RWPE1 (cell line): ENCODE results near the gene ZNF778.
"Not testable (repeated sequence)": the region's sequence is repeated elsewhere in the genome, so short reads cannot be mapped to it uniquely, and the experiment has no call there.

Experiments
- CTCF ChIA-PET: fragments of 350-600 bp; sonication (Branson Sonifier 250); formaldehyde crosslinking; extraction: SDS; loops from one replicate; lab custom pipeline; 2021; lab: Yijun Ruan, JAX
- POLR2A ChIA-PET: fragments of 400-600 bp; formaldehyde crosslinking; extraction: SDS; loops from one replicate; lab custom pipeline; 2020; ENCODE audit warnings: antibody characterized with exemption; ENCODE audit not compliant: low non-redundant PET; lab: Yijun Ruan, JAX
- DNase-seq: peaks from one replicate; pipeline ENCODE4 v3.0.0; 2012; ENCODE audit warnings: low spot score
- H3K27ac ChIP-seq: fragments of 450-650 bp; 2 replicates; pipeline ENCODE4 v1.5.1; 2017
- TF ChIP-seq, protein P1 (sequence below): fragments of 450-650 bp; conservative IDR thresholded peaks from 2 replicates; pipeline ENCODE4 v1.5.1; 2017; ENCODE audit warnings: low read depth, mild to moderate bottlenecking

Gene ZNF778

DNA sequence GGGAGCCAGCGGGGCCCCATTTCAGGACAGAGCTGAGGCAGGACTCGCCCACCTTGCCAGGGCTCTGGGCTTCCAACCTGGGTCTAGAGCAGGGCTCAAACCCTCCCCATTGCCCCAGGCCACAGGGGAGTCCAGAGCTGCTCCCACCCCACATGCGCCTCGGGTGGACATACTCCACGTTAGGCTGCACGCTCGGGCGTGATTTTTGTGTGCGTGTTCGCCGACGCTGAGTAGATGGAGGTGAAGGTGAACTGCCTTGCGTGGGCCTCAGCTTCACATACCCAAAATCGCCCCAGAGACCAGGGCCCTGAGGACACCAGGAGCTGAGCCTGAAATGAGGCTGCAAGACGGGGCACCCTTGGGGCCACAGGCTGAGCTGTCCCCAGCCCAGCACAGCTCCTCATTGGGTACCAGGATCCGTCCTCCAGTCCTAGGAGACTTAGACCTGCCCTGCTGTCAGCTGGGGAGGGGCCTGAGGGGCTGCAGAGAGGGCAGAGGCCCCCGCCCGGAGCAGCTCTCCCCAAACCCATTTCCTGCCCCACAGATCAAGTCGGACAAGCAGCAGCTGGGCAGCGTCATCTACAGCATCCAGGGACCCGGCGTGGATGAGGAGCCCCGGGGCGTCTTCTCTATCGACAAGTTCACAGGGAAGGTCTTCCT, 37.7 kb upstream of the ZNF778 start:
- no peak for DNase-seq
- POLR2A ChIA-PET = no interaction called here
- no peak overlapping the region for H3K27ac ChIP-seq
- CTCF ChIA-PET = no interaction called here
- TF ChIP-seq, protein P1, sequence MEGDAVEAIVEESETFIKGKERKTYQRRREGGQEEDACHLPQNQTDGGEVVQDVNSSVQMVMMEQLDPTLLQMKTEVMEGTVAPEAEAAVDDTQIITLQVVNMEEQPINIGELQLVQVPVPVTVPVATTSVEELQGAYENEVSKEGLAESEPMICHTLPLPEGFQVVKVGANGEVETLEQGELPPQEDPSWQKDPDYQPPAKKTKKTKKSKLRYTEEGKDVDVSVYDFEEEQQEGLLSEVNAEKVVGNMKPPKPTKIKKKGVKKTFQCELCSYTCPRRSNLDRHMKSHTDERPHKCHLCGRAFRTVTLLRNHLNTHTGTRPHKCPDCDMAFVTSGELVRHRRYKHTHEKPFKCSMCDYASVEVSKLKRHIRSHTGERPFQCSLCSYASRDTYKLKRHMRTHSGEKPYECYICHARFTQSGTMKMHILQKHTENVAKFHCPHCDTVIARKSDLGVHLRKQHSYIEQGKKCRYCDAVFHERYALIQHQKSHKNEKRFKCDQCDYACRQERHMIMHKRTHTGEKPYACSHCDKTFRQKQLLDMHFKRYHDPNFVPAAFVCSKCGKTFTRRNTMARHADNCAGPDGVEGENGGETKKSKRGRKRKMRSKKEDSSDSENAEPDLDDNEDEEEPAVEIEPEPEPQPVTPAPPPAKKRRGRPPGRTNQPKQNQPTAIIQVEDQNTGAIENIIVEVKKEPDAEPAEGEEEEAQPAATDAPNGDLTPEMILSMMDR = no peak

- CTCF ChIA-PET = no interaction called here
- H3K27ac ChIP-seq = no peak overlapping the region
- DNase-seq = no peak
- POLR2A ChIA-PET = interaction anchor here (0.5 kb wide), 1 partner anchor 41 kb away, joined by 3 read pairs; no protein-coding TSS in a partner anchor
- TF ChIP-seq, protein P1 = no peak
Observed at GRCh38 chr16:89183463-89183862, 34.0 kb upstream of the ZNF778 start.

- no peak overlapping the region for H3K27ac ChIP-seq
- ChIA-PET CTCF (no interaction called here), POLR2A (no interaction called here)
- TF ChIP-seq, protein P1 = no peak
- DNase-seq = no peak
Observed at GRCh38 chr16:89183975-89184676, 33.4 kb upstream of the ZNF778 start.

GRCh38 chr16:89184677-89184932, 32.9 kb upstream of the ZNF778 start:
- CTCF ChIA-PET = no interaction called here

GRCh38 chr16:89184933-89185794, 32.3 kb upstream of the ZNF778 start:
- POLR2A ChIA-PET = no interaction called here
- no peak overlapping the region for H3K27ac ChIP-seq
- CTCF ChIA-PET = interaction anchor here (0.5 to 0.6 kb wide), 2 partner anchors 79 to 1490 kb away, joined by 3 read pairs; no protein-coding TSS in a partner anchor
- no peak for DNase-seq
- TF ChIP-seq, protein P1 = no peak

More at GRCh38 chr16:89184677-89184932, 32.9 kb upstream of the ZNF778 start:
- POLR2A ChIA-PET = no interaction called here
- no peak overlapping the region for H3K27ac ChIP-seq
- TF ChIP-seq, protein P1 = no peak
- DNase-seq = no peak

DNA sequence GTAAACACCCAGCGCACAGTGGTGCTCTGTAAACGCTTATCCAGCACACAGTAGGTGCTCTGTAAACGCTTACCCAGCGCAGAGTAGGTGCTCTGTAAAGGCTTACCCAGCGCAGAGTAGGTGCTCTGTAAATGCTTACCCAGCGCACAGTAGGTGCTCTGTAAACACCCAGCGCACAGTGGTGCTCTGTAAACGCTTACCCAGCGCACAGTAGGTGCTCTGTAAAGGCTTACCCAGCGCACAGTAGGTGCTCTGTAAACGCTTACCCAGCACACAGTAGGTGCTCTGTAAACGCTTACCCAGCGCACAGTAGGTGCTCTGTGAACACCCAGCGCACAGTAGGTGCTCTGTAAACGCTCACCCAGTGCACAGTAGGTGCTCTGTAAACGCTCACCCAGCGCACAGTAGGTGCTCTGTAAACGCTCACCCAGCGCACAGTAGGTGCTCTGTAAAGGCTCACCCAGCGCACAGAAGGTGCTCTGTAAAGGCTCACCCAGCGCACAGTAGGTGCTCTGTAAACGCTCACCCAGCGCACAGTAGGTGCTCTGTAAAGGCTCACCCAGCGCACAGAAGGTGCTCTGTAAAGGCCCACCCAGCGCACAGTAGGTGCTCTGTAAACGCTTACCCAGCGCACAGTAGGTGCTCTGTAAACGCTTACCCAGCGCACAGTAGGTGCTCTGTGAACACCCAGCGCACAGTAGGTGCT, 31.5 kb upstream of the ZNF778 start:
- POLR2A ChIA-PET, CTCF ChIA-PET, H3K27ac ChIP-seq, DNase-seq: not testable (repeated sequence)

DNA sequence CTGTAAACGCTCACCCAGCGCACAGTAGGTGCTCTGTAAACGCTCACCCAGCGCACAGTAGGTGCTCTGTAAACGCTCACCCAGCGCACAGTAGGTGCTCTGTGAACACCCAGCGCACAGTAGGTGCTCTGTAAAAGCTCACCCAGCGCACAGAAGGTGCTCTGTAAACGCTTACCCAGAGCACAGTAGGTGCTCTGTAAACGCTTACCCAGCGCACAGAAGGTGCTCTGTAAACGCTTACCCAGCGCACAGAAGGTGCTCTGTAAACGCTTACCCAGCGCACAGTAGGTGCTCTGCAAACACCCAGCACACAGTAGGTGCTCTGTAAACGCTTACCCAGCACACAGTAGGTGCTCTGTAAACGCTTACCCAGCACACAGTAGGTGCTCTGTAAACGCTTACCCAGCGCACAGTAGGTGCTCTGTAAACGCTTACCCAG, 30.9 kb upstream of the ZNF778 start:
- H3K27ac ChIP-seq, CTCF ChIA-PET, DNase-seq, POLR2A ChIA-PET: not testable (repeated sequence)
